HL-60 (cell line): ENCODE measurements around the gene SYTL2.

Experiments
- DNase-seq, 2 experiments: peaks; one replicate each; pipeline ENCODE4 v3.0.0-alpha.2; 2010 to 2020; ENCODE audit warnings: low read depth in 1 of 2, low spot score in 1 of 2
- H3K27ac ChIP-seq: fragments of 250-450 bp; sonication (Bioruptor Pico); replicated peaks from 2 replicates; pipeline ENCODE4 v1.5.1; 2020; ENCODE audit warnings: mild to moderate bottlenecking, moderate library complexity
- H3K27me3 ChIP-seq: fragments of 250-450 bp; sonication (Bioruptor Pico); 2 replicates; pipeline ENCODE4 v1.5.1; 2021; ENCODE audit warnings: mild to moderate bottlenecking, moderate library complexity; ENCODE audit not compliant: insufficient read depth, poor library complexity, severe bottlenecking
- H3K4me3 ChIP-seq: replicated peaks from 2 replicates; pipeline ENCODE4 v1.5.1; 2011; ENCODE audit warnings: mild to moderate bottlenecking, control low read depth, low read length; ENCODE audit not compliant: insufficient read depth
- GABPA ChIP-seq: IDR thresholded peaks from 2 replicates; pipeline ENCODE4 v1.6.1; 2012; ENCODE audit warnings: low read depth
- POLR2AphosphoS5 ChIP-seq: IDR thresholded peaks from 2 replicates; pipeline ENCODE4 v1.6.1; 2012; ENCODE audit warnings: low read depth
- REST ChIP-seq: IDR thresholded peaks from 2 replicates; pipeline ENCODE4 v1.6.1; 2012; ENCODE audit warnings: low read depth; ENCODE audit not compliant: insufficient replicate concordance
- SPI1 ChIP-seq: IDR thresholded peaks from 2 replicates; pipeline ENCODE4 v1.6.1; 2012; ENCODE audit warnings: low read depth, mild to moderate bottlenecking, borderline replicate concordance
- TF ChIP-seq, protein P1 (sequence below): IDR thresholded peaks from one replicate; pipeline ENCODE4 v1.5.1; 2011; ENCODE audit warnings: low read length, control low read depth, inconsistent platforms; ENCODE audit not compliant: insufficient read depth

SYTL2 gene

DNA sequence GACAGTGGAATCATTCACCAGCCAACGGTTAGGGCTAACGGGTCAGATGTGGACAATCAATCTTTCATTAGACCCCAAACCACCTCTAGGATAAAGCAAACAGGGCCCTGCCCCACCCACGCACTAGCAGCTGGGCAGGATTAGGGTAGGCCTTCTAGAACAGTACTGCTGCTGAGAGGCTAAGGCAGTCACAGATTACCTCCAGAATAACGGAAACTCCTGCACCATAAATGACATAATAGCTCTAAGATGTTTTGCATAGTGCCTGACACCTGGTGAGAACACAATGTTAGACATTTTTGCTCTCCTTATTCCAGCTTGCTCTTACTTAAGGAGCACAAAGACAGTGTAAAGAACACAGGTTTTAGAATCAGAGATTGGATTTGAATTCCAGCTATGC is 1.8 kb downstream of the SYTL2 start:
- TF ChIP-seq POLR2AphosphoS5: no peak
- no peak for TF ChIP-seq REST
- TF ChIP-seq GABPA: no peak
- TF ChIP-seq SPI1: no peak
- TF ChIP-seq, protein P1, sequence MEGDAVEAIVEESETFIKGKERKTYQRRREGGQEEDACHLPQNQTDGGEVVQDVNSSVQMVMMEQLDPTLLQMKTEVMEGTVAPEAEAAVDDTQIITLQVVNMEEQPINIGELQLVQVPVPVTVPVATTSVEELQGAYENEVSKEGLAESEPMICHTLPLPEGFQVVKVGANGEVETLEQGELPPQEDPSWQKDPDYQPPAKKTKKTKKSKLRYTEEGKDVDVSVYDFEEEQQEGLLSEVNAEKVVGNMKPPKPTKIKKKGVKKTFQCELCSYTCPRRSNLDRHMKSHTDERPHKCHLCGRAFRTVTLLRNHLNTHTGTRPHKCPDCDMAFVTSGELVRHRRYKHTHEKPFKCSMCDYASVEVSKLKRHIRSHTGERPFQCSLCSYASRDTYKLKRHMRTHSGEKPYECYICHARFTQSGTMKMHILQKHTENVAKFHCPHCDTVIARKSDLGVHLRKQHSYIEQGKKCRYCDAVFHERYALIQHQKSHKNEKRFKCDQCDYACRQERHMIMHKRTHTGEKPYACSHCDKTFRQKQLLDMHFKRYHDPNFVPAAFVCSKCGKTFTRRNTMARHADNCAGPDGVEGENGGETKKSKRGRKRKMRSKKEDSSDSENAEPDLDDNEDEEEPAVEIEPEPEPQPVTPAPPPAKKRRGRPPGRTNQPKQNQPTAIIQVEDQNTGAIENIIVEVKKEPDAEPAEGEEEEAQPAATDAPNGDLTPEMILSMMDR: no peak
- Histone ChIP-seq H3K27ac (no peak overlapping the region), H3K4me3 (no peak overlapping the region), H3K27me3 (peaks cover 7% of the 10 kb centered on the region)
- DNase-seq: no peak

- H3K27ac ChIP-seq: no peak overlapping the region
- no peak for DNase-seq
- no peak for TF ChIP-seq REST
- no peak for TF ChIP-seq POLR2AphosphoS5
- no peak for TF ChIP-seq GABPA
- TF ChIP-seq SPI1: no peak
- peaks cover 7% of the 10 kb centered on the region for H3K27me3 ChIP-seq
- no peak overlapping the region for H3K4me3 ChIP-seq
Measured at GRCh38 chr11:85806876-85807275, 4.1 kb downstream of the SYTL2 start.

- H3K27me3 ChIP-seq: peaks cover 7% of the 10 kb centered on the region
- no peak overlapping the region for H3K27ac ChIP-seq
- no peak overlapping the region for H3K4me3 ChIP-seq
- no peak for DNase-seq
- TF ChIP-seq POLR2AphosphoS5: no peak
- TF ChIP-seq SPI1: no peak
- TF ChIP-seq GABPA: no peak
- TF ChIP-seq, protein P1: no peak
- no peak for TF ChIP-seq REST
Measured at GRCh38 chr11:85806016-85806415, 4.9 kb downstream of the SYTL2 start.

DNA sequence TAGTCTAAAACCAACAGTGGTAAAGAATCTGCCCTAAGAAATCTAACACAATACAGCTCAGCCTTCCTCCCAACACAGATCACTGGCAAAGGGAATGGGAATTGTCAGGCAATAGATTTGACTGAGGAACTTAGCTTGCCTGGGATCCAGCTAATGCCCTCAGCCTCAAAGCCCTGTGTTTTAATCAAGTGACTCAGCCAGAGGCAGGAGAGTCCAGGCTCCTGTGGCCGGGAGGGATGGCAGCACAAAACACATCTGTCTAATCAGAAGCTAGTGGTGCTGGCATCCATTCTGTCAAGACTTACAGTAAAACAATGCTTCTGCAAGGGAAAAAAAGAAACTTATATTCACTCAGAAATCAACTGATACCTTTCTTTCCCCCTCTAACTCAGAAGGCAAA is 5.6 kb downstream of the SYTL2 start:
- no peak for DNase-seq
- no peak for TF ChIP-seq REST
- no peak for TF ChIP-seq POLR2AphosphoS5
- TF ChIP-seq SPI1: no peak
- TF ChIP-seq, protein P1: no peak
- no peak for TF ChIP-seq GABPA
- Histone ChIP-seq H3K27ac (no peak overlapping the region), H3K4me3 (no peak overlapping the region), H3K27me3 (peaks cover 5% of the 10 kb centered on the region)
